H1 (cell line): Measurements from ENCODE around the gene VDAC2.

Source experiments
- CHD2 ChIP-seq: IDR thresholded peaks from 2 replicates; pipeline ENCODE4 v1.6.1; 2012; ENCODE audit warnings: low read length, improper control_type of control experiment
- CTCF ChIP-seq, 3 experiments: IDR thresholded peaks; 1 replicate in 2 of 3; 2 replicates in 1 of 3; pipeline versions ENCODE4 v1.5.1 to v1.6.1; 2011; ENCODE audit warnings: low read length in 3 of 3, mild to moderate bottlenecking in 3 of 3, inconsistent platforms in 2 of 3, low read depth in 1 of 3, moderate library complexity in 1 of 3; ENCODE audit not compliant: insufficient read depth in 1 of 3; ENCODE audit errors: control extremely low read depth in 1 of 3
- EGR1 ChIP-seq: IDR thresholded peaks from 2 replicates; pipeline ENCODE4 v1.6.1; 2011; ENCODE audit warnings: low read depth, low read length, borderline replicate concordance
- EP300 ChIP-seq, 2 experiments: IDR thresholded peaks; 1 replicate in 1 of 2; 2 replicates in 1 of 2; pipeline ENCODE4 v1.6.1; 2011 to 2012; ENCODE audit warnings: low read depth in 2 of 2, low read length in 2 of 2, mild to moderate bottlenecking in 2 of 2, borderline replicate concordance in 1 of 2, inconsistent platforms in 1 of 2, moderate library complexity in 1 of 2
- EZH2 ChIP-seq: fragments of 200-600 bp; sonication (generic); IDR thresholded peaks from 2 replicates; pipeline ENCODE4 v1.7.1; 2012; ENCODE audit warnings: low read depth, mild to moderate bottlenecking, moderate library complexity, low read length, inconsistent platforms; ENCODE audit not compliant: severe bottlenecking
- GTF2F1 ChIP-seq: IDR thresholded peaks from 2 replicates; pipeline ENCODE4 v1.6.1; 2012; ENCODE audit warnings: low read depth, low read length, improper control_type of control experiment, borderline replicate concordance
- POLR2A ChIP-seq, 2 experiments: IDR thresholded peaks; 1 replicate in 1 of 2; 2 replicates in 1 of 2; pipeline ENCODE4 v1.6.1; 2011; ENCODE audit warnings: low read depth in 2 of 2, low read length in 2 of 2, mild to moderate bottlenecking in 2 of 2; ENCODE audit errors: control extremely low read depth in 1 of 2
- POLR2AphosphoS5 ChIP-seq: IDR thresholded peaks from 2 replicates; pipeline ENCODE4 v1.6.1; 2011; ENCODE audit warnings: low read depth, low read length
- TAF1 ChIP-seq: IDR thresholded peaks from 2 replicates; pipeline ENCODE4 v1.6.1; 2011; ENCODE audit warnings: mild to moderate bottlenecking, low read depth, low read length
- TF ChIP-seq, protein P1 (sequence below): IDR thresholded peaks from 2 replicates; pipeline ENCODE4 v1.6.1; 2011; ENCODE audit warnings: low read depth, mild to moderate bottlenecking, low read length; ENCODE audit not compliant: insufficient read depth

DNA sequence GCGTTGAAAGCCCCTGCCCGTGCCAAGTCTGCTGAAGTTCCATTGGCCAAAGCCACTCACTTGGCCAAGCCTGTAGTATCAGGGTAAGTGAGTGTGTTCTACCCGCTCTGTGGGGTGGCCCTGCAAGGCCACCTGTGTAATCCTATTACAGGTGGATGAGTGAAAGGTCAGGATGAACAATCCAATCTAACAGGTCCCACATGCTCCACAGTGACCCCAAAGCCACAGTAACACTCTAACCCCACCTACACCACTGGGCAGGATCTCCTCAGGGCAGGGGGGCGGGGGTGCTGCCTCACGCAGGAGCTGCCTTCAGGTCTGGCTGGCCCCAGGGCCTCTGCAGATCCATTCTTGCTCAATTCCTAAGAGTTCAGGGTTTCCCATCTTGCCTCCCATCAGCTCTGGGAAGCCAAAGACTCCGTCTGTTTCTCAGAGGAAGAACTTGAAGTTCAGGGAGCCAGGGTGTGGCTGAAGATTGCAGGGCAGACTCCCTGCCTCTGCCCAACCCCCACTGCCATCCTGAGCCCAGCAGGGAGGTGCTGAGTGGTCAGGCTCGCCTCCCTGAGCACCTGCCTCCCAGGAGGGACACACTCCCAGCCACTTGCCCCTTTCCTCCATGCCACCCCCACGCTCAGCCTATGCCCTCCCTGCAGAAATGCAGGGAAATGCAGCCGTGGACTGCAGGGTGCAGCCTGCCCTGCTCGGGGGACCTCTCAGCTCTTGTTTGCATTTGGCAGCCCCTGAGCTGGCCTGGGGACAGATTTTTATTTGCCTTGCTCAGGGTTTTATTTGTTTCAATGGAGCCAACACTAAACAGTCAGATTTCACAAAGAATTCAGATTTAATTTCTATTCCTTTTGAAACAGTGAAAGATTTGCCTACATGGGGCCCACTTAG, 35.0 kb downstream of the VDAC2 start:
- TF ChIP-seq EZH2 (no peak), TAF1 (no peak), POLR2A (IDR thresholded peaks at IDR 0.05; ENCODE audit: control extremely low read depth in 1 of 2, low read depth in 2 of 2, low read length in 2 of 2) (no peak), CHD2 (no peak), POLR2AphosphoS5 (no peak), EP300 (IDR thresholded peaks at IDR 0.05; ENCODE audit: borderline replicate concordance in 1 of 2, low read depth in 2 of 2, low read length in 2 of 2) (no peak), CTCF (IDR thresholded peaks at IDR 0.05; ENCODE audit: control extremely low read depth in 1 of 3, insufficient read depth in 1 of 3, low read depth in 1 of 3, low read length in 3 of 3) (no peak), EGR1 (no peak), GTF2F1 (no peak)
- TF ChIP-seq, protein P1, sequence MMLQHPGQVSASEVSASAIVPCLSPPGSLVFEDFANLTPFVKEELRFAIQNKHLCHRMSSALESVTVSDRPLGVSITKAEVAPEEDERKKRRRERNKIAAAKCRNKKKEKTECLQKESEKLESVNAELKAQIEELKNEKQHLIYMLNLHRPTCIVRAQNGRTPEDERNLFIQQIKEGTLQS: no peak
